Keratinocyte (primary cell): Measurements from ENCODE around the gene CCDC68.

Source experiments
- EZH2 ChIP-seq: IDR thresholded peaks from one replicate; pipeline ENCODE4 v1.6.1; 2012; ENCODE audit warnings: inconsistent platforms, mild to moderate bottlenecking, low read length, moderate library complexity
- TF ChIP-seq, protein P1 (sequence below), 3 experiments: IDR thresholded peaks in 1 of 3; conservative IDR thresholded peaks in 1 of 3; optimal IDR thresholded peaks in 1 of 3; 2 replicates in 2 of 3; 3 replicates in 1 of 3; pipeline versions ENCODE3 to v1.5.1; 2011; ENCODE audit warnings: low read length in 3 of 3, mild to moderate bottlenecking in 3 of 3, moderate library complexity in 2 of 3, control low read depth in 1 of 3, inconsistent platforms in 1 of 3; ENCODE audit not compliant: insufficient read depth in 2 of 3; ENCODE audit errors: extremely low read depth in 1 of 3

GRCh38 chr18:55007602-55008001 lies 48.3 kb upstream of the CCDC68 start:
- TF ChIP-seq, protein P1, sequence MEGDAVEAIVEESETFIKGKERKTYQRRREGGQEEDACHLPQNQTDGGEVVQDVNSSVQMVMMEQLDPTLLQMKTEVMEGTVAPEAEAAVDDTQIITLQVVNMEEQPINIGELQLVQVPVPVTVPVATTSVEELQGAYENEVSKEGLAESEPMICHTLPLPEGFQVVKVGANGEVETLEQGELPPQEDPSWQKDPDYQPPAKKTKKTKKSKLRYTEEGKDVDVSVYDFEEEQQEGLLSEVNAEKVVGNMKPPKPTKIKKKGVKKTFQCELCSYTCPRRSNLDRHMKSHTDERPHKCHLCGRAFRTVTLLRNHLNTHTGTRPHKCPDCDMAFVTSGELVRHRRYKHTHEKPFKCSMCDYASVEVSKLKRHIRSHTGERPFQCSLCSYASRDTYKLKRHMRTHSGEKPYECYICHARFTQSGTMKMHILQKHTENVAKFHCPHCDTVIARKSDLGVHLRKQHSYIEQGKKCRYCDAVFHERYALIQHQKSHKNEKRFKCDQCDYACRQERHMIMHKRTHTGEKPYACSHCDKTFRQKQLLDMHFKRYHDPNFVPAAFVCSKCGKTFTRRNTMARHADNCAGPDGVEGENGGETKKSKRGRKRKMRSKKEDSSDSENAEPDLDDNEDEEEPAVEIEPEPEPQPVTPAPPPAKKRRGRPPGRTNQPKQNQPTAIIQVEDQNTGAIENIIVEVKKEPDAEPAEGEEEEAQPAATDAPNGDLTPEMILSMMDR (optimal IDR thresholded peaks at IDR 0.05 in 1 of 3, IDR thresholded peaks at IDR 0.05 in 1 of 3, conservative IDR thresholded peaks at IDR 0.05 in 1 of 3; ENCODE audit: extremely low read depth in 1 of 3, insufficient read depth in 2 of 3, low read length in 3 of 3), result no peak
- TF ChIP-seq EZH2, result no peak
